HUES48 (cell line): ENCODE results near the gene NLK.
"Not testable (repeated sequence)": the region's sequence is repeated elsewhere in the genome, so short reads cannot be mapped to it uniquely, and the experiment has no call there.

ENCODE experiments used
- H3K27ac ChIP-seq: one replicate; pipeline ENCODE4 v1.7.0; 2013; ENCODE audit warnings: low read depth, low read length, inconsistent platforms
- H3K27me3 ChIP-seq: 2 replicates; pipeline ENCODE4 v1.6.1; 2013; ENCODE audit warnings: mild to moderate bottlenecking, low read length; ENCODE audit not compliant: control insufficient read depth, insufficient read depth
- H3K36me3 ChIP-seq: 2 replicates; pipeline ENCODE4 v1.6.1; 2013; ENCODE audit warnings: low read length; ENCODE audit not compliant: control insufficient read depth, insufficient read depth
- H3K4me1 ChIP-seq: 2 replicates; pipeline ENCODE4 v1.6.1; 2013; ENCODE audit warnings: mild to moderate bottlenecking, low read length; ENCODE audit not compliant: control insufficient read depth, insufficient read depth
- H3K4me3 ChIP-seq: 2 replicates; pipeline ENCODE4 v1.5.1; 2013; ENCODE audit warnings: mild to moderate bottlenecking, low read depth, low read length
- H3K9ac ChIP-seq: 2 replicates; pipeline ENCODE4 v1.6.1; 2013; ENCODE audit warnings: mild to moderate bottlenecking, low read depth, low read length, moderate library complexity
- H3K9me3 ChIP-seq: 2 replicates; pipeline ENCODE4 v1.6.1; 2013; ENCODE audit warnings: low read length; ENCODE audit not compliant: control insufficient read depth, insufficient read depth

Gene NLK

GRCh38 chr17:28042657-28042720 is at the start of gene NLK:
Gene NLK, plus strand, starts transcription at chr17:28042677. Its CDS starts 197 bp downstream, at chr17:28042874.
- Histone ChIP-seq H3K27me3 (no peaks in the 10 kb centered on the region), H3K9ac (peak within 1 kb of the TSS; percentile 46; the same call in 1 of the 2 replicates), H3K9me3 (no peaks in the 10 kb centered on the region), H3K27ac (peak within 1 kb of the TSS; percentile 43), H3K4me3 (peak within 1 kb of the TSS; percentile 77), H3K4me1 (peaks cover 44% of the 10 kb centered on the region), H3K36me3 (peaks cover 11% of the 10 kb centered on the region; the same call in 1 of the 2 replicates)

GRCh38 chr17:27993161-27993695 is 49.2 kb upstream of the NLK start:
- Histone ChIP-seq H3K9me3 (no peaks in the 10 kb centered on the region), H3K27ac (no peak overlapping the region), H3K9ac (no peak overlapping the region), H3K36me3 (no peaks in the 10 kb centered on the region), H3K4me1 (peaks cover 13% of the 10 kb centered on the region; the same call in 1 of the 2 replicates), H3K4me3 (no peak overlapping the region), H3K27me3 (peaks cover 5% of the 10 kb centered on the region)

GRCh38 chr17:27993723-27994310 is 48.7 kb upstream of the NLK start:
- H3K27ac ChIP-seq = no peak overlapping the region
- no peaks in the 10 kb centered on the region for H3K9me3 ChIP-seq
- H3K4me1 ChIP-seq = peaks cover 13% of the 10 kb centered on the region; the same call in 1 of the 2 replicates
- no peak overlapping the region for H3K4me3 ChIP-seq
- H3K27me3 ChIP-seq = peaks cover 5% of the 10 kb centered on the region
- H3K36me3 ChIP-seq = no peaks in the 10 kb centered on the region
- no peak overlapping the region for H3K9ac ChIP-seq

GRCh38 chr17:27994586-27994985 is 47.9 kb upstream of the NLK start:
- H3K4me3 ChIP-seq = no peak overlapping the region
- peaks cover 5% of the 10 kb centered on the region for H3K27me3 ChIP-seq
- no peak overlapping the region for H3K27ac ChIP-seq
- H3K9ac ChIP-seq = no peak overlapping the region
- H3K4me1 ChIP-seq = peaks cover 13% of the 10 kb centered on the region; the same call in 1 of the 2 replicates
- H3K9me3 ChIP-seq = no peaks in the 10 kb centered on the region
- H3K36me3 ChIP-seq = no peaks in the 10 kb centered on the region

- Histone ChIP-seq H3K36me3 (no peaks in the 10 kb centered on the region), H3K27me3 (peaks cover 5% of the 10 kb centered on the region), H3K4me3 (no peak overlapping the region), H3K4me1 (peaks cover 13% of the 10 kb centered on the region; the same call in 1 of the 2 replicates), H3K9me3 (no peaks in the 10 kb centered on the region), H3K9ac (no peak overlapping the region), H3K27ac (no peak overlapping the region)
Measured at GRCh38 chr17:27995554-27995953, 46.9 kb upstream of the NLK start.

- H3K9ac ChIP-seq = no peak overlapping the region
- no peak overlapping the region for H3K27ac ChIP-seq
- H3K4me1 ChIP-seq = peaks cover 13% of the 10 kb centered on the region; the same call in 1 of the 2 replicates
- H3K9me3 ChIP-seq = no peaks in the 10 kb centered on the region
- H3K4me3 ChIP-seq = no peak overlapping the region
- H3K36me3 ChIP-seq = no peaks in the 10 kb centered on the region
- H3K27me3 ChIP-seq = peaks cover 5% of the 10 kb centered on the region
Measured at GRCh38 chr17:27996202-27997043, 46.1 kb upstream of the NLK start.

- H3K4me3 ChIP-seq = no peak overlapping the region
- H3K9ac ChIP-seq = no peak overlapping the region
- H3K36me3 ChIP-seq = no peaks in the 10 kb centered on the region
- H3K27ac ChIP-seq = no peak overlapping the region
- H3K27me3 ChIP-seq = peaks cover 5% of the 10 kb centered on the region
- H3K9me3 ChIP-seq = no peaks in the 10 kb centered on the region
- H3K4me1 ChIP-seq = peaks cover 13% of the 10 kb centered on the region; the same call in 1 of the 2 replicates
Measured at GRCh38 chr17:27997044-27997401, 45.5 kb upstream of the NLK start.

- Histone ChIP-seq H3K27ac (no peak overlapping the region), H3K4me1 (peaks cover 13% of the 10 kb centered on the region; the same call in 1 of the 2 replicates), H3K9ac (no peak overlapping the region), H3K27me3 (peaks cover 5% of the 10 kb centered on the region), H3K4me3 (no peak overlapping the region), H3K36me3 (no peaks in the 10 kb centered on the region), H3K9me3 (no peaks in the 10 kb centered on the region)
Measured at GRCh38 chr17:27997522-27997921, 45.0 kb upstream of the NLK start.

GRCh38 chr17:28001149-28001548 is 41.3 kb upstream of the NLK start:
- no peak overlapping the region for H3K4me3 ChIP-seq
- 0 out of 2 replicates have a peak, but pooled peaks cover 2% of the 10 kb centered on the region for H3K4me1 ChIP-seq
- H3K36me3 ChIP-seq = no peaks in the 10 kb centered on the region

GRCh38 chr17:28004344-28004743 is 38.1 kb upstream of the NLK start:
- no peaks in the 10 kb centered on the region for H3K4me1 ChIP-seq
- H3K4me3 ChIP-seq = no peak overlapping the region
- no peak overlapping the region for H3K27ac ChIP-seq
- no peaks in the 10 kb centered on the region for H3K36me3 ChIP-seq
- no peak overlapping the region for H3K9ac ChIP-seq
- no peaks in the 10 kb centered on the region for H3K9me3 ChIP-seq
- no peaks in the 10 kb centered on the region for H3K27me3 ChIP-seq

More at GRCh38 chr17:28001149-28001548, 41.3 kb upstream of the NLK start:
- Histone ChIP-seq H3K27ac (no peak overlapping the region), H3K9ac (no peak overlapping the region), H3K27me3 (no peaks in the 10 kb centered on the region), H3K9me3 (no peaks in the 10 kb centered on the region)

GRCh38 chr17:28007925-28008324 is 34.6 kb upstream of the NLK start:
- H3K4me1 ChIP-seq, H3K27me3 ChIP-seq, H3K4me3 ChIP-seq, H3K36me3 ChIP-seq, H3K9ac ChIP-seq, H3K27ac ChIP-seq, H3K9me3 ChIP-seq: not testable (repeated sequence)
